Ishikawa (cell line): ENCODE results near the gene SIGLEC11.

ENCODE experiments used
- CEBPB ChIP-seq: IDR thresholded peaks from 2 replicates; pipeline ENCODE4 v1.6.1; 2012
- CREB1 ChIP-seq: IDR thresholded peaks from 2 replicates; pipeline ENCODE4 v1.6.1; 2012; ENCODE audit warnings: low read depth
- EGR1 ChIP-seq: IDR thresholded peaks from 2 replicates; pipeline ENCODE4 v1.6.1; 2012
- EP300 ChIP-seq: IDR thresholded peaks from 2 replicates; pipeline ENCODE4 v1.6.1; 2012; ENCODE audit warnings: borderline replicate concordance
- FOXM1 ChIP-seq: IDR thresholded peaks from 2 replicates; pipeline ENCODE4 v1.6.1; 2012; ENCODE audit warnings: low read depth, borderline replicate concordance
- MAX ChIP-seq: IDR thresholded peaks from 2 replicates; pipeline ENCODE4 v1.6.1; 2012
- NFIC ChIP-seq: IDR thresholded peaks from 2 replicates; pipeline ENCODE4 v1.6.1; 2012
- REST ChIP-seq: IDR thresholded peaks from 2 replicates; pipeline ENCODE4 v1.6.1; 2012; ENCODE audit warnings: low read depth, mild to moderate bottlenecking
- TAF1 ChIP-seq: IDR thresholded peaks from 2 replicates; pipeline ENCODE4 v1.6.1; 2012; ENCODE audit warnings: low read depth, mild to moderate bottlenecking
- TCF12 ChIP-seq: IDR thresholded peaks from 2 replicates; pipeline ENCODE4 v1.6.1; 2012; ENCODE audit warnings: low read depth
- YY1 ChIP-seq: IDR thresholded peaks from 2 replicates; pipeline ENCODE4 v1.6.1; 2012; ENCODE audit warnings: low read depth
- ZBTB7A ChIP-seq: IDR thresholded peaks from 2 replicates; pipeline ENCODE4 v1.6.1; 2012; ENCODE audit warnings: low read depth

GRCh38 chr19:49954933-49955332 is 6.0 kb downstream of the SIGLEC11 start:
- TF ChIP-seq TCF12 (no peak), MAX (no peak), FOXM1 (no peak), ZBTB7A (no peak), EGR1 (no peak), REST (no peak), TAF1 (no peak), YY1 (no peak), EP300 (no peak), NFIC (no peak), CEBPB (no peak), CREB1 (no peak)
